HG02763 (cell line): ENCODE data around the gene ANKS6.

Experiments used
- ATAC-seq: cut with Tn5 transposase; IDR thresholded peaks from one replicate; pipeline ENCODE4 v1.9.1; 2021; ENCODE audit warnings: mild to moderate bottlenecking, moderate library complexity; ENCODE audit not compliant: unreplicated experiment

ANKS6 gene

GRCh38 chr9:98740226-98740881, 56.0 kb downstream of the ANKS6 start:
- no peak for ATAC-seq

- no peak for ATAC-seq
Measured at GRCh38 chr9:98738741-98739140, 57.6 kb downstream of the ANKS6 start.

- ATAC-seq = no peak
Measured at GRCh38 chr9:98736226-98736625, 60.1 kb downstream of the ANKS6 start.

- no peak for ATAC-seq
Measured at GRCh38 chr9:98732801-98733200, 63.6 kb downstream of the ANKS6 start.

- ATAC-seq = no peak
Measured at GRCh38 chr9:98732091-98732490, 64.3 kb downstream of the ANKS6 start.

- ATAC-seq = no peak
Measured at GRCh38 chr9:98730871-98731270, 65.5 kb downstream of the ANKS6 start.

- ATAC-seq = no peak
Measured at GRCh38 chr9:98728500-98728899, 67.9 kb downstream of the ANKS6 start.

GRCh38 chr9:98727428-98727827, 68.9 kb downstream of the ANKS6 start:
- no peak for ATAC-seq

GRCh38 chr9:98726735-98727134, 69.6 kb downstream of the ANKS6 start:
- no peak for ATAC-seq

GRCh38 chr9:98724810-98725530, 71.4 kb downstream of the ANKS6 start:
- no peak for ATAC-seq

GRCh38 chr9:98721643-98722042, 74.7 kb downstream of the ANKS6 start:
- no peak for ATAC-seq

- no peak for ATAC-seq
Measured at GRCh38 chr9:98720402-98720801, 76.0 kb downstream of the ANKS6 start.

- no peak for ATAC-seq
Measured at GRCh38 chr9:98719055-98719454, 77.3 kb downstream of the ANKS6 start.

GRCh38 chr9:98714833-98715232, 81.5 kb downstream of the ANKS6 start:
- no peak for ATAC-seq

- no peak for ATAC-seq
Measured at GRCh38 chr9:98712987-98713386, 83.4 kb downstream of the ANKS6 start.

- no peak for ATAC-seq
Measured at GRCh38 chr9:98709968-98710965, 86.1 kb downstream of the ANKS6 start.

- ATAC-seq = no peak
Measured at GRCh38 chr9:98708933-98709911, 87.1 kb downstream of the ANKS6 start, which contains the start of gene GABBR2. Gene GABBR2 (minus strand): TSS chr9:98708935. CDS start chr9:98708737, 198 bp downstream.

GRCh38 chr9:98708103-98708932, 88.0 kb downstream of the ANKS6 start:
- ATAC-seq = no peak
